ENCODE results near the gene ASCL5. TPM values are rescaled to one million over a fixed set of nuclear protein-coding genes. Genes with fewer than 3 reads are reported as not detected.

Gene ASCL5
- total RNA-seq, 2 experiments from 2014 or later, result 0.49 to 0.50 TPM

DNA sequence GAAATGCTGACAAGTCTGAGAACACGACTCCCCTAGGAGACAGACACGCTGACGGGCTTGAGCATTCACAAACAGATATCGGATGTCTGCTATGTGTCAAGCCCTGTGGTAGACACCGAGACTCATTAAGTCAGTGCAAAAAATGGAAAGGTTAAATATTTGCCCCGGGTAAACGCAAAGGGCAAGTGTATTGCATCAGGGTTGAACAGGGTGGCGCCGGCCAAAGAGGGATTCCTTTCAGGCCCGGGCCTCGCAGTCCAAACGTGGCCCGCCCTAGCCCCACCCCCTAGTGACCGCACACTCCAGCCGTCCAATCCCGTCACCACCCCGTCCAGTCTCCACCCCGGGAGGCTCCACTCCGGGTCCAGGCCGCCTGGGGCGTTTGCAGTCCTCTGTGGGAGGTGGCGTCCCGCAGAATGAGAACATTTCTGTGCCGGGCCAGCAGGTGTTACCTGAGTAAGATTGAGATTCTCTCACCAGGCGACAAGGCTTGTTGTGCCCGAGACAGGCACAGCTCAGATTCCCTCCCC lies 43.6 kb upstream of the ASCL5 start:
- intact Hi-C loops (cut with DNase I, micrococcal nuclease), result no loop called here
- Mint-ChIP-seq H3K27ac (peak overlapping the region; percentile 87), H3K4me3 (peak overlapping the region; percentile 96), H3K4me1 (ENCODE audit: low read depth) (peaks cover 23% of the 10 kb centered on the region), H3K27me3 (peaks cover 21% of the 10 kb centered on the region), H3K36me3 (ENCODE audit: low read depth) (no peaks in the 10 kb centered on the region), H3K9me3 (no peaks in the 10 kb centered on the region)
- Histone ChIP-seq H3K9me3 (ENCODE audit: control insufficient read depth in 1 of 2, insufficient read depth in 1 of 2, low read length in 2 of 2) (no peaks in the 10 kb centered on the region), H3K27me3 (ENCODE audit: control insufficient read depth in 1 of 2, insufficient read depth in 2 of 2, low read length in 2 of 2) (peaks cover 0 to 3% of the 10 kb centered on the region in 2 experiments), H3K27ac (ENCODE audit: low read depth in 1 of 2, low read length in 2 of 2) (no peak overlapping the region), H3K36me3 (ENCODE audit: insufficient read depth, low read length) (no peaks in the 10 kb centered on the region), H3K4me1 (ENCODE audit: insufficient read depth, low read length) (peaks cover 15% of the 10 kb centered on the region), H3K4me3 (ENCODE audit: low read length) (peak overlapping the region; percentile 61)
- CTCF ChIA-PET, result interaction anchor here (1.0 to 2.4 kb wide), 4 partner anchors 12 to 53 kb away, joined by 3 to 6 read pairs (median 4); partner anchors contain the start of gene TMEM9
- DNase-seq (peak; percentile 43 to 89 (median 54)), ATAC-seq (ENCODE audit: poor library complexity) (peak; percentile 84)
- POLR2A ChIA-PET, result interaction anchor here (0.7 to 3.5 kb wide), 2 partner anchors 17 to 56 kb away, joined by 3 to 12 read pairs; partner anchors contain the start of gene TMEM9
- TF ChIP-seq, protein P1, sequence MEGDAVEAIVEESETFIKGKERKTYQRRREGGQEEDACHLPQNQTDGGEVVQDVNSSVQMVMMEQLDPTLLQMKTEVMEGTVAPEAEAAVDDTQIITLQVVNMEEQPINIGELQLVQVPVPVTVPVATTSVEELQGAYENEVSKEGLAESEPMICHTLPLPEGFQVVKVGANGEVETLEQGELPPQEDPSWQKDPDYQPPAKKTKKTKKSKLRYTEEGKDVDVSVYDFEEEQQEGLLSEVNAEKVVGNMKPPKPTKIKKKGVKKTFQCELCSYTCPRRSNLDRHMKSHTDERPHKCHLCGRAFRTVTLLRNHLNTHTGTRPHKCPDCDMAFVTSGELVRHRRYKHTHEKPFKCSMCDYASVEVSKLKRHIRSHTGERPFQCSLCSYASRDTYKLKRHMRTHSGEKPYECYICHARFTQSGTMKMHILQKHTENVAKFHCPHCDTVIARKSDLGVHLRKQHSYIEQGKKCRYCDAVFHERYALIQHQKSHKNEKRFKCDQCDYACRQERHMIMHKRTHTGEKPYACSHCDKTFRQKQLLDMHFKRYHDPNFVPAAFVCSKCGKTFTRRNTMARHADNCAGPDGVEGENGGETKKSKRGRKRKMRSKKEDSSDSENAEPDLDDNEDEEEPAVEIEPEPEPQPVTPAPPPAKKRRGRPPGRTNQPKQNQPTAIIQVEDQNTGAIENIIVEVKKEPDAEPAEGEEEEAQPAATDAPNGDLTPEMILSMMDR (IDR thresholded peaks at IDR 0.05), result no peak

DNA sequence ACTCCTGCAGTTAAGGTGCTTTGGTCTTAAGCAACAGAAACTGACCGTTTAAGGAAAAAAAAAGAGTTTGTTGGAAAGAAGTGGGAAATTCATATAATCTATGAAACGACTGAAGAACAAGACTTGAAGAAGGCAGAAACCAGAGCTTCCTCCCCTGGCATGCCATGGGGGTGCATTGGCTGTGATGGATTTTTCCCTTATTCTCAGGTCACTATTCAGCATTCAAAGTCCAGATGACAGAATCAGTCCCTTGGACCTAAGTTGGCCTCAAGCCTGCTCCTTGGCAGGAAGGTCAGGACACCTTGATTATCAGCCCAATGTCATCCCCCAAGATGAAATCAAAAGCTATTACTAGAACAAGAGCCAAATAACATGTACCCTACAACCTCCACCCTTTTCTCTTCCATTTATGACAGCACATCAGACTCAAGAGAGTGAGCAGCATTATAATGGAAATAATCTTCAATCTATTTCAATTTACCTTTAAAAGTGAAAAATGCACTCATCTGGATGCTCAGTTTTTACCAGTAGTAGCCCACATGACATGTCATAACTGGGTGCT lies 43.1 kb upstream of the ASCL5 start:
- no peak overlapping the region for H3K4me3 ChIP-seq (ENCODE audit: low read length)
- no peak overlapping the region for H3K27ac ChIP-seq (ENCODE audit: low read depth in 1 of 2, low read length in 2 of 2)
- peak overlapping the region; percentile 87 for H3K27ac Mint-ChIP-seq
- no peaks in the 10 kb centered on the region for H3K9me3 Mint-ChIP-seq
- ATAC-seq (ENCODE audit: poor library complexity) (no peak), DNase-seq (no peak)
- ChIA-PET POLR2A (interaction anchor here (3.5 kb wide), 1 partner anchor 16 kb away, joined by 12 read pairs; the partner anchor contains the start of gene TMEM9), CTCF (interaction anchor here (2.4 kb wide), 1 partner anchor 11 kb away, joined by 6 read pairs; no protein-coding TSS in a partner anchor)
- TF ChIP-seq, protein P1 (IDR thresholded peaks at IDR 0.05), result no peak
- no peaks in the 10 kb centered on the region for H3K36me3 ChIP-seq (ENCODE audit: insufficient read depth, low read length)
- H3K4me3 Mint-ChIP-seq, result peak overlapping the region; percentile 96
- H3K4me1 ChIP-seq (ENCODE audit: insufficient read depth, low read length), result peaks cover 15% of the 10 kb centered on the region
- intact Hi-C loops (cut with DNase I, micrococcal nuclease), result no loop called here
- H3K36me3 Mint-ChIP-seq (ENCODE audit: low read depth), result no peaks in the 10 kb centered on the region
- H3K4me1 Mint-ChIP-seq (ENCODE audit: low read depth), result peaks cover 23% of the 10 kb centered on the region
- no peaks in the 10 kb centered on the region for H3K27me3 ChIP-seq (ENCODE audit: control insufficient read depth in 1 of 2, insufficient read depth in 2 of 2, low read length in 2 of 2)
- H3K27me3 Mint-ChIP-seq, result peaks cover 21% of the 10 kb centered on the region
- H3K9me3 ChIP-seq (ENCODE audit: control insufficient read depth in 1 of 2, insufficient read depth in 1 of 2, low read length in 2 of 2), result peaks cover 0 to 3% of the 10 kb centered on the region in 2 experiments

DNA sequence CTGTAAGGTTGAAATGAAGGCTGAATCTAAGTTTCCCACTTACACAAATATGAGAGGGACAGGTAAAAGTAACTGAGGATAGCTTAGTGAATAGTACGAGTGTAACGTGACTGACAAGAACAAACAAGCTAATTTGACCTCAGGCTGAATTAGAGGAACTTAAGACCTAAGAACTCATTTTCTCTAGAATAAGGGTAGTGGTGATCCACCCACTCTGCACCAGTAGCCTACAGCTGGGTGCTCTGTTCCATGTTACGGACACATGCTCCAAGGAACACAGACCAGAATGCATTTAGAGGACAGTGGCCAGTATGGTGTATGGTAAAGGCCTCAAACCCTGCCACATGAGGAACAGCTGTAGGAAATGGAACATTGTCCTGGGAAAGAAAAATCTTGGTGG lies 42.2 kb upstream of the ASCL5 start:
- Histone ChIP-seq H3K4me3 (ENCODE audit: low read length) (no peak overlapping the region), H3K4me1 (ENCODE audit: insufficient read depth, low read length) (peaks cover 15% of the 10 kb centered on the region), H3K27ac (ENCODE audit: low read depth in 1 of 2, low read length in 2 of 2) (no peak overlapping the region), H3K36me3 (ENCODE audit: insufficient read depth, low read length) (no peaks in the 10 kb centered on the region), H3K27me3 (ENCODE audit: control insufficient read depth in 1 of 2, insufficient read depth in 2 of 2, low read length in 2 of 2) (no peaks in the 10 kb centered on the region), H3K9me3 (ENCODE audit: control insufficient read depth in 1 of 2, insufficient read depth in 1 of 2, low read length in 2 of 2) (peaks cover 0 to 3% of the 10 kb centered on the region in 2 experiments)
- intact Hi-C loops (cut with DNase I, micrococcal nuclease), result no loop called here
- Mint-ChIP-seq H3K9me3 (no peaks in the 10 kb centered on the region), H3K36me3 (ENCODE audit: low read depth) (no peaks in the 10 kb centered on the region), H3K4me1 (ENCODE audit: low read depth) (peaks cover 23% of the 10 kb centered on the region), H3K4me3 (no peak overlapping the region), H3K27me3 (peaks cover 21% of the 10 kb centered on the region), H3K27ac (no peak overlapping the region)
- TF ChIP-seq, protein P1 (IDR thresholded peaks at IDR 0.05), result no peak
- ChIA-PET POLR2A (interaction anchor here (3.5 kb wide), 1 partner anchor 15 kb away, joined by 12 read pairs; the partner anchor contains the start of gene TMEM9), CTCF (interaction anchor here (0.8 to 2.4 kb wide), 2 partner anchors 10 to 56 kb away, joined by 4 to 6 read pairs; no protein-coding TSS in a partner anchor)
- DNase-seq (no peak), ATAC-seq (ENCODE audit: poor library complexity) (no peak)

All from CD4-positive, alpha-beta T cell (primary cell).